SJCRH30 (cell line): ENCODE data around the gene GRIN3B. TPM values are rescaled to one million over a fixed set of nuclear protein-coding genes. Genes with fewer than 3 reads are reported as not detected.
"Not testable (repeated sequence)": the region's sequence is repeated elsewhere in the genome, so short reads cannot be mapped to it uniquely, and the experiment has no call there.

Experiments
- DNase-seq, 2 experiments: peaks; one replicate each; pipeline ENCODE4 v3.0.0-alpha.2; 2015 to 2020
- H3K27ac ChIP-seq: fragments of 250-450 bp; sonication (Bioruptor Pico); 2 replicates; pipeline ENCODE4 v1.5.1; 2020; ENCODE audit warnings: mild to moderate bottlenecking, moderate library complexity
- H3K27me3 ChIP-seq: fragments of 250-450 bp; sonication (Bioruptor Pico); 2 replicates; pipeline ENCODE4 v1.5.1; 2020; ENCODE audit warnings: mild to moderate bottlenecking, moderate library complexity
- H3K36me3 ChIP-seq: fragments of 250-450 bp; sonication (Bioruptor Pico); 2 replicates; pipeline ENCODE4 v1.5.1; 2020; ENCODE audit warnings: mild to moderate bottlenecking, moderate library complexity
- H3K4me1 ChIP-seq: fragments of 250-450 bp; sonication (Bioruptor Pico); 2 replicates; pipeline ENCODE4 v1.5.1; 2020; ENCODE audit warnings: mild to moderate bottlenecking, moderate library complexity
- H3K4me3 ChIP-seq: fragments of 250-450 bp; sonication (Bioruptor Pico); 2 replicates; pipeline ENCODE4 v1.5.1; 2020; ENCODE audit warnings: mild to moderate bottlenecking, moderate library complexity
- H3K9me3 ChIP-seq: fragments of 250-450 bp; sonication (Bioruptor Pico); replicated peaks from 2 replicates; pipeline ENCODE4 v1.5.1; 2020; ENCODE audit warnings: mild to moderate bottlenecking, moderate library complexity
- total RNA-seq: library from RNA; depleted of rRNA; stranded (reverse); fragments of >200 nt; shearing (Covaris generic); gene quantifications from 2 replicates; pipeline ENCODE4 v1.2.3, GENCODE V29; 2014; rRNA removed

The GRIN3B gene
- total RNA-seq, result not detected in 2 replicates

- peak; percentile 65 to 67 for DNase-seq
- Histone ChIP-seq H3K9me3 (no peaks in the 10 kb centered on the region), H3K4me3 (no peak within 1 kb of the TSS), H3K27ac (no peak within 1 kb of the TSS), H3K36me3 (no peaks in the 10 kb centered on the region), H3K4me1 (peaks cover 14% of the 10 kb centered on the region), H3K27me3 (peaks cover 41% of the 10 kb centered on the region)
Observed at GRCh38 chr19:1000095-1000494, at the start of gene GRIN3B. Gene GRIN3B (plus strand): TSS chr19:1000419. CDS start chr19:1000438, 19 bp downstream.

GRCh38 chr19:952049-952679, 48.1 kb upstream of the GRIN3B start:
- Histone ChIP-seq H3K27me3 (no peaks in the 10 kb centered on the region), H3K9me3 (no peaks in the 10 kb centered on the region), H3K36me3 (peaks cover 7% of the 10 kb centered on the region; the same call in 1 of the 2 replicates), H3K27ac (no peak overlapping the region), H3K4me3 (no peak overlapping the region), H3K4me1 (no peaks in the 10 kb centered on the region)
- no peak for DNase-seq

- Histone ChIP-seq H3K4me1 (no peaks in the 10 kb centered on the region), H3K36me3 (0 out of 2 replicates have a peak, but pooled peaks cover under 1% of the 10 kb centered on the region), H3K9me3 (no peaks in the 10 kb centered on the region), H3K27me3 (no peaks in the 10 kb centered on the region), H3K4me3 (no peak overlapping the region), H3K27ac (no peak overlapping the region)
- no peak for DNase-seq
Observed at GRCh38 chr19:952680-953444, 47.4 kb upstream of the GRIN3B start.

DNA sequence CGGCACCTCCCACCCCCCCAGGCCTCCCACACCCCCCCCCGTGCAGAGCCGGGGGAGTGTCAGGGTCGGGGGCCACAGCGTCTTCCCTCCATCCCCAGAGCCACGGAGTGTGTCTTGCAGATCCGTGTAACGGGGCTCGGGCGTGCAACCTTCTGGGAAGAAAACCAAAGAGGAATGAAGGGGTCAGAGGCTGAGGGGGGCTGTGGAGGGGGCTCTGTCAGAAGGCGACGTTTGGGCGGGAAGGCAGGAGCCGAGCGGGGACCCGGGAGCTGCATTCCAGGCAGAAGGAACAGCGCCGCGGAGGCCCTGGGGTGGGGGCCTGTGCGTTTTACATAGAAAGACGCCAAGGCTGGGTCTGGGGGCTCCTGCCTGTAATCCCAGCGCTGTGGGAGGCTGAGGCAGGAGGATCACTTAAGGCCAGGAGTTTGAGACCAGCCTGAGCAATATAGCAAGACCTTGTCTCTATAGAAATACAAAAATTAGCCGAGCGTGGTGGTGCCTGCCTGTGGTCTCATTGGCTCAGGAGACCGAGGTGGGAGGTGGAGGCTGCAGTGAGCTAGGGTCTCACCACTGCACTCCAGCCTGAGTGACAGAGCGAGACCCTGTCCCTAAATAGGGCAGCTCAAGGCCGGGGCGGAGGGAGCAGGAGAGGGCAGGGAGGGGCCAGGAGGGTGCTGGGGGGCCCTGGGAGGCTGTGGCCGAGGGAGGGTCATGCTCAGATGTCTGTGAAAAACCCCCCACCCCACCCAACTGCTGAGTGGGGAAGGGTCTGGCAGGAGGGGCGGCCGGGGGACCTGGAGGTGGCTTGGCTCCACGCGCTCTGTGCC, 46.6 kb upstream of the GRIN3B start:
- H3K4me1 ChIP-seq, result no peaks in the 10 kb centered on the region
- H3K9me3 ChIP-seq, result no peaks in the 10 kb centered on the region
- H3K27ac ChIP-seq, result no peak overlapping the region
- no peak for DNase-seq
- no peaks in the 10 kb centered on the region for H3K27me3 ChIP-seq
- H3K4me3 ChIP-seq, result no peak overlapping the region
- H3K36me3 ChIP-seq, result no peaks in the 10 kb centered on the region

GRCh38 chr19:954272-954671, 45.9 kb upstream of the GRIN3B start:
- Histone ChIP-seq H3K36me3 (no peaks in the 10 kb centered on the region), H3K27me3 (no peaks in the 10 kb centered on the region), H3K27ac (no peak overlapping the region), H3K4me3 (no peak overlapping the region), H3K4me1 (no peaks in the 10 kb centered on the region), H3K9me3 (no peaks in the 10 kb centered on the region)
- no peak for DNase-seq

DNA sequence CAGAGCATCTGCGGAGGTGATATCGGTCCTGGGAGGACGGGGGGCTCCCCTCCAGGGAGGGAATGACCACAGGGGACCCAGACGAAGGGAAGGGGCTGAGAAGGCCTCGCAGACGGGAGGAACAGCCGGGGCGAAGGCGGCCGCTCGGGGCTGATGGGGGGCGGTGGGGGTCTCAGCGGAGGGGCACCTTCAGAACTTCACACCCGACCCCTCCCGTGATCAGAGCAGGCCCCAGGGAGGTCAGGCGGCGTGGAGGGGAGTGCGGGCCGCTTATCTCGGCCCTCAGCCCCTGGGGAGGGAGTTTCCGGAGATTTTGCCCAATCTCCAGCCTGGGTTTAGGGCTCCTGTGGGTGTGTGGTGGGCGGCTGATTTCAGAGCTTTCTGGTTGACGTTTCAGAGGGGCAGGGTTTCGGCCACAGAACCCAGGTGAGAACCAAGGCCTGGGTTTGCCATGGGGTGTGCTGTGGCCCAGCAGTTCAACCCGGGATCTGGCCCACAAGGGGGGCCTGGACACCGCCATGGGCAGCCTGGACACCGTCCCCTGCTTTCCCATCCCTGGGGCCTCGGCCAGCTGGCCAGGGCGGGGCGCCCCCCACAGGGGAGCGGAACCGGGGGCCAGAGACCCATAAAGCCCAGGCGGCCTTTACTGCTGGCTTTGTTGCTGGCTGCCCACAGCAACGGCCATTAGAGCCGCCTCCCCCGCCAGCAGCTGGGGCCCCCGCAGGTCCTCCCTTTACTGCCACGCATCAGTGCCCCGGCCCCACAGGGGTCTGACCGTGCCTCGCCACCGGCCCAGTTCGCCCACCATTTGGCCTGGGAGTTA, 45.3 kb upstream of the GRIN3B start:
- Histone ChIP-seq H3K27me3 (no peaks in the 10 kb centered on the region), H3K36me3 (peaks cover 1% of the 10 kb centered on the region), H3K9me3 (no peaks in the 10 kb centered on the region), H3K27ac (no peak overlapping the region), H3K4me3 (no peak overlapping the region), H3K4me1 (no peaks in the 10 kb centered on the region)
- DNase-seq, result no peak

- H3K4me3 ChIP-seq, result no peak overlapping the region
- H3K27me3 ChIP-seq, result no peaks in the 10 kb centered on the region
- peaks cover 9% of the 10 kb centered on the region for H3K36me3 ChIP-seq
- H3K27ac ChIP-seq, result no peak overlapping the region
- no peak for DNase-seq
- H3K9me3 ChIP-seq, result no peaks in the 10 kb centered on the region
- H3K4me1 ChIP-seq, result no peaks in the 10 kb centered on the region
Observed at GRCh38 chr19:955803-956765, 44.1 kb upstream of the GRIN3B start.

GRCh38 chr19:956766-957440, 43.3 kb upstream of the GRIN3B start:
- Histone ChIP-seq H3K27me3 (no peaks in the 10 kb centered on the region), H3K27ac (no peak overlapping the region), H3K4me1 (no peaks in the 10 kb centered on the region), H3K9me3 (no peaks in the 10 kb centered on the region), H3K4me3 (no peak overlapping the region), H3K36me3 (peaks cover 9% of the 10 kb centered on the region)
- no peak for DNase-seq

DNA sequence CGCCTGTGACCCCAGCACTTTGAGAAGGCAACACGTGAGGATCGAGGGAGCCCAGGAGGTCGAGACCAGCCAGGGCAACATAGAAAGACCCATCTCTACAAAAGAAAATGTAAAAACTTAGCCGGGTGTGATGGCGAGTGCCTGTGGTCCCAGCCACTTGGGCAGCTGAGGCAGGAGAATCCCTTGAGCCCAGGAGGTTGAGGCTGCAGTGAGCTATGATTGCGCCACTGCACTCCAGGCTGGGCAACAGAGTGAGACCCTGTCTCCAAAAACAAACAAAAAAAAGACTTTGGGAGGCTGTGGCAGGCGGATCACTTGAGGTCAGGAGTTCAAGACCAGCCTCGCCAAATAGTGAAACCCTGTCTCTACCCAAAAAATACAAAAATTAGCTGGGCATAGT, 42.6 kb upstream of the GRIN3B start:
- not testable (repeated sequence) for H3K9me3 ChIP-seq, H3K4me3 ChIP-seq, H3K36me3 ChIP-seq, H3K27me3 ChIP-seq, H3K27ac ChIP-seq, DNase-seq, H3K4me1 ChIP-seq

GRCh38 chr19:958967-959855, 41.0 kb upstream of the GRIN3B start:
- DNase-seq, result no peak
- H3K9me3 ChIP-seq, result no peaks in the 10 kb centered on the region
- peaks cover 9% of the 10 kb centered on the region for H3K36me3 ChIP-seq
- H3K27ac ChIP-seq, result no peak overlapping the region
- H3K4me3 ChIP-seq, result no peak overlapping the region
- H3K4me1 ChIP-seq, result peaks cover 14% of the 10 kb centered on the region
- no peaks in the 10 kb centered on the region for H3K27me3 ChIP-seq

DNA sequence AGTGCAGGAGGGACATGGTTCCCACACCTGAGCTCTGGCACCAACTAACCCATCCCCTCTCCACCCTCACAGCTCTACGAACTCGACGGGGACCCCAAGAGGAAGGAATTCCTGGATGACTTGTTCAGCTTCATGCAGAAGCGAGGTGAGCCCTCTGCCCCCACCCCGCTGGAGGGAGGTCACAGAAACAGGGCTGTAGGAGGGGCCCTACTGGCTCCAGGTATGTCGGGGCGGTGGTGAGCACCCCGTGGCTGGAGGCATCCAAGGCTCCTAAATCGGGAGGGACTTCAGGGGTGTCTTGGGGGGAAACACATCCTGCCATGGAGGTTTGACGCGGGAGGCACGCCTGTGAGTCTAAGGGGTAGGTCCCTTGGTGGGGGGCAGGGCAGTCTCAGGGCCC, 40.2 kb upstream of the GRIN3B start:
- Histone ChIP-seq H3K9me3 (no peaks in the 10 kb centered on the region), H3K27me3 (no peaks in the 10 kb centered on the region), H3K27ac (no peak overlapping the region), H3K36me3 (peaks cover 16% of the 10 kb centered on the region), H3K4me3 (no peak overlapping the region), H3K4me1 (peaks cover 16% of the 10 kb centered on the region)
- DNase-seq, result no peak

DNA sequence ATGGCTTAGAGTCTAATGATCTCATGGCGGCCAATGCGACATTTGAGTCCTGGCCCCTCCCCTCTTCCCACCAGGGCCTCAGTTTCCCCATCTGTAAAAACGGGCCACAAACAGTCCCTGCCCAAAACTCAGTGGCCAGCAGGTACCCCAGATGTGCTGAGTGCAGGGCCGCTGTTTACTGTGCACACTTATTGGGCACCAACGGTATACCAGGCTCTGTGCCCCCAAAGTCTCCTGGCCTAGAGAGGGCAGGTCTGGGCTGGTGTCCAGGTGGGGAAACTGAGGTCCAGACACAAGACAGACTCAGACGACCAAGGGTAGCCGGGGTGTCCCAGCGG, 39.6 kb upstream of the GRIN3B start:
- no peaks in the 10 kb centered on the region for H3K27me3 ChIP-seq
- no peak overlapping the region for H3K27ac ChIP-seq
- DNase-seq, result no peak
- peaks cover 16% of the 10 kb centered on the region for H3K4me1 ChIP-seq
- H3K9me3 ChIP-seq, result no peaks in the 10 kb centered on the region
- H3K36me3 ChIP-seq, result peaks cover 22% of the 10 kb centered on the region
- no peak overlapping the region for H3K4me3 ChIP-seq
